ENCODE data around the gene EIF2D. TPM values are rescaled to one million over a fixed set of nuclear protein-coding genes. Genes with fewer than 3 reads are reported as not detected.

EIF2D gene
- total and polyA plus RNA-seq, 9 of the 15 experiments (the other 6 are each of a cell fraction or from before 2014, with no cell fraction given), result 81.1 to 138 (median 93.9) TPM

- 29% methylated on average over 10 of the region's 10 CpGs for WGBS (ENCODE audit: insufficient coverage, low coverage, missing lambda C conversion rate)
- peak overlapping the region; percentile 72 for H2AFZ ChIP-seq (ENCODE audit: low read depth, low read length)
- H3K4me1 ChIP-seq (replicated peaks in 1 of 2; ENCODE audit: control insufficient read depth in 2 of 2, insufficient read depth in 2 of 2, low read length in 2 of 2), result peaks cover 38 to 64% of the 10 kb centered on the region in 2 experiments
- peak overlapping the region; percentile 78 for H3K4me2 ChIP-seq (ENCODE audit: insufficient read depth, low read length)
- in situ Hi-C loops (cut with MboI) (no loop called here), intact Hi-C loops (cut with micrococcal nuclease) (no loop called here)
- no TSS peak for BruUV-seq (replicated peaks)
- no peaks in the 10 kb centered on the region for H3K9me1 ChIP-seq (ENCODE audit: control insufficient read depth, insufficient read depth, low read length)
- peak overlapping the region; percentile 70 to 86 for H3K9ac ChIP-seq (ENCODE audit: insufficient read depth in 1 of 2, low read depth in 2 of 2, low read length in 2 of 2)
- H3K27me3 ChIP-seq (ENCODE audit: control insufficient read depth in 2 of 2, insufficient read depth in 2 of 2, low read length in 2 of 2), result no peaks in the 10 kb centered on the region
- peaks cover 62% of the 10 kb centered on the region for H3K79me2 ChIP-seq (ENCODE audit: control insufficient read depth, insufficient read depth, low read length)
- POLR2A ChIA-PET, result interaction anchor here (0.6 to 3.7 kb wide), 8 partner anchors 8 to 503 kb away, joined by 3 to 24 read pairs (median 4); no protein-coding TSS in a partner anchor
- H4K20me1 ChIP-seq (replicated peaks; ENCODE audit: control insufficient read depth, insufficient read depth, low read length), result no peaks in the 10 kb centered on the region
- peak in 1 of 4 experiments; percentile 30 for DNase-seq (ENCODE audit: extremely low read depth in 1 of 4, low spot score in 3 of 4)
- H3K27ac ChIP-seq (ENCODE audit: extremely low read depth, low read depth, low read length), result peak overlapping the region; percentile 81
- H3K4me3 ChIP-seq, result peak overlapping the region; percentile 63
- no peaks in the 10 kb centered on the region for H3K9me3 ChIP-seq (replicated peaks; ENCODE audit: control insufficient read depth, insufficient read depth, low read depth, low read length)
- CTCF ChIA-PET (ENCODE audit: low intra/inter-chr PET ratio), result no interaction called here
- FAIRE-seq, result no peak
- H3K36me3 ChIP-seq (ENCODE audit: control insufficient read depth, insufficient read depth, low read length), result peaks cover 41% of the 10 kb centered on the region
- no peak for ATAC-seq
- TF ChIP-seq NR2C2 (CRISPR knock-in tag; IDR thresholded peaks at IDR 0.05) (no peak), NR2C2 (tag; IDR thresholded peaks at IDR 0.05) (0 out of 2 replicates have a peak, but pooled peaks have one; percentile 28), ZSCAN29 (IDR thresholded peaks at IDR 0.05) (no peak), E2F6 (IDR thresholded peaks at IDR 0.05; ENCODE audit: borderline replicate concordance in 1 of 2, extremely low read depth in 1 of 2, insufficient read depth in 1 of 2, insufficient read length in 1 of 2, low read depth in 1 of 2, low read length in 1 of 2, poor library complexity in 1 of 2, severe bottlenecking in 1 of 2) (no peak), ZNF639 (CRISPR knock-in tag; conservative IDR thresholded peaks at IDR 0.05 in 1 of 2, IDR thresholded peaks at IDR 0.05 in 1 of 2) (peak in 1 of 2 experiments; percentile 35; a peak in 1 of 4 replicates), BRD4 (IDR thresholded peaks at IDR 0.05) (no peak), PML (IDR thresholded peaks at IDR 0.05; ENCODE audit: low read length) (no peak), GATAD2B (IDR thresholded peaks at IDR 0.05; ENCODE audit: borderline replicate concordance) (no peak), RNF2 (IDR thresholded peaks at IDR 0.05) (no peak), ZNF717 (CRISPR knock-in tag; IDR thresholded peaks at IDR 0.05) (no peak), NONO (IDR thresholded peaks at IDR 0.05; ENCODE audit: low read depth in 2 of 2, low read length in 1 of 2) (no peak; a peak in 1 of 4 replicates), SNIP1 (IDR thresholded peaks at IDR 0.05; ENCODE audit: low read depth) (no peak), ZNF280A (IDR thresholded peaks at IDR 0.05; ENCODE audit: low read depth, partially characterized antibody) (no peak), ZNF586 (CRISPR knock-in tag; conservative IDR thresholded peaks at IDR 0.05) (no peak), TRIM24 (IDR thresholded peaks at IDR 0.05) (no peak), YY1 (IDR thresholded peaks at IDR 0.05; ENCODE audit: borderline replicate concordance in 1 of 3, control insufficient read depth in 1 of 3, extremely low read depth in 1 of 3, insufficient read depth in 3 of 3, insufficient read length in 1 of 3, insufficient replicate concordance in 2 of 3, low read depth in 1 of 3, low read length in 2 of 3) (peak in 1 of 3 experiments; percentile 21), NFIC (IDR thresholded peaks at IDR 0.05) (no peak)
These were observed 52.1 kb downstream of the EIF2D start for GRCh38 chr1:206560007-206560716.
